PC-9 (cell line): ENCODE data around the gene SRGAP1. TPM values are rescaled to one million over a fixed set of nuclear protein-coding genes. Genes with fewer than 3 reads are reported as not detected.
"Not testable (repeated sequence)": the region's sequence is repeated elsewhere in the genome, so short reads cannot be mapped to it uniquely, and the experiment has no call there.

Source experiments
- BruUV-seq: library from RNA; stranded (reverse); fragments of 400-500 nt; replicated peaks from 2 replicates; lab custom pipeline; 2021; lab: Mats Ljungman, UMichigan
- CTCF ChIA-PET: fragments of 300-600 bp; sonication (Branson Sonifier 250); formaldehyde crosslinking; loops from one replicate; lab custom pipeline; 2022; ENCODE audit warnings: antibody characterized with exemption; lab: Charles Lee
- POLR2A ChIA-PET: fragments of 300-600 bp; sonication (Branson Sonifier 250); formaldehyde crosslinking; loops from one replicate; lab custom pipeline; 2022; ENCODE audit warnings: antibody characterized with exemption; ENCODE audit not compliant: unreplicated experiment; lab: Charles Lee
- DNase-seq, 2 experiments: peaks; one replicate each; pipeline versions ENCODE4 v3.0.0 to v3.0.0-alpha.2; 2015 to 2022; ENCODE audit warnings: mixed read lengths in 1 of 2
- H2AFZ ChIP-seq: fragments of 200-600 bp; sonication (generic); 2 replicates; pipeline ENCODE4 v1.8.1; 2017; ENCODE audit warnings: antibody characterized with exemption
- H3F3A ChIP-seq: fragments of 200-600 bp; sonication (generic); 2 replicates; pipeline ENCODE4 v1.8.1; 2017; ENCODE audit warnings: antibody characterized with exemption, mild to moderate bottlenecking, low read depth; ENCODE audit not compliant: insufficient read depth
- H3K27ac ChIP-seq: fragments of 200-600 bp; sonication (generic); 2 replicates; pipeline ENCODE4 v1.6.1; 2016; ENCODE audit warnings: mixed run types
- H3K27me3 ChIP-seq: fragments of 200-600 bp; sonication (generic); 2 replicates; pipeline ENCODE4 v1.6.1; 2016; ENCODE audit warnings: low read depth, mixed run types; ENCODE audit not compliant: insufficient read depth
- H3K36me3 ChIP-seq: fragments of 200-600 bp; sonication (generic); 2 replicates; pipeline ENCODE4 v1.6.1; 2016; ENCODE audit warnings: low read depth, mixed run types
- H3K4me1 ChIP-seq: fragments of 200-600 bp; sonication (generic); replicated peaks from 2 replicates; pipeline ENCODE4 v1.6.1; 2016; ENCODE audit warnings: mixed run types; ENCODE audit not compliant: insufficient read depth
- H3K4me2 ChIP-seq: fragments of 200-600 bp; sonication (generic); 2 replicates; pipeline ENCODE4 v1.6.1; 2017; ENCODE audit warnings: mixed run types
- H3K4me3 ChIP-seq: fragments of 200-600 bp; sonication (generic); 2 replicates; pipeline ENCODE4 v1.6.1; 2016; ENCODE audit warnings: mixed run types
- H3K79me2 ChIP-seq: fragments of 200-600 bp; sonication (generic); 2 replicates; pipeline ENCODE4 v1.6.1; 2017; ENCODE audit warnings: low read depth, mixed run types
- H3K9me2 ChIP-seq: fragments of 200-600 bp; sonication (generic); 2 replicates; pipeline ENCODE4 v1.8.1; 2017; ENCODE audit warnings: mild to moderate bottlenecking; ENCODE audit not compliant: insufficient read depth
- H3K9me3 ChIP-seq: fragments of 200-600 bp; sonication (generic); 2 replicates; pipeline ENCODE4 v1.8.1; 2016; ENCODE audit warnings: low read depth; ENCODE audit not compliant: insufficient read depth
- H4K20me1 ChIP-seq: fragments of 200-600 bp; sonication (generic); 2 replicates; pipeline ENCODE4 v1.8.1; 2017; ENCODE audit not compliant: insufficient read depth
- CTCF ChIP-seq: fragments of 200-600 bp; sonication (generic); conservative IDR thresholded peaks from 2 replicates; pipeline ENCODE4 v1.6.1; 2017; ENCODE audit warnings: mixed run types, antibody characterized with exemption, mild to moderate bottlenecking, moderate library complexity
- EZH2 ChIP-seq: fragments of 200-600 bp; sonication (generic); IDR thresholded peaks from 2 replicates; pipeline ENCODE4 v1.8.0; 2017; ENCODE audit warnings: antibody characterized with exemption, low read depth
- intact Hi-C: fragments of 100-400 bp; cut with micrococcal nuclease; formaldehyde crosslinking; loops from one replicate; pipeline ENCODE4 v1.10.0; 2022; ENCODE audit not compliant: unreplicated experiment
- total RNA-seq: library from RNA; stranded (reverse); gene quantifications from 2 replicates; pipeline ENCODE4 v1.2.3, GENCODE V29; 2021

Gene SRGAP1
- total RNA-seq, 1 experiment from 2014 or later = 24.5 TPM

DNA sequence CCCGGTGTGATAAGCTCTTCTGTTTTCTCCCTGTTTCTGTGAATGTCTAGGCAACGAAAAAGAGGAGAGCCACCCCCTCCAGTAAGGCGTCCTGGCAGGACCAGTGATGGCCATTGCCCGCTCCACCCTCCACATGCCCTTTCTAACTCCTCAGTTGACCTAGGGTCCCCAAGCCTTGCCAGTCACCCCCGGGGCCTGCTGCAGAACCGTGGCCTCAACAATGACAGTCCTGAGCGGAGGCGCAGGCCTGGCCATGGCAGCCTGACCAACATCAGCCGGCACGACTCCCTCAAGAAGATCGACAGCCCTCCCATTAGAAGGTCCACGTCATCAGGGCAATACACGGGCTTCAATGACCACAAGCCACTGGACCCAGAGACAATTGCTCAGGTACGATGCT, 283.3 kb downstream of the SRGAP1 start:
- no peak overlapping the region for H3K4me3 ChIP-seq
- no peaks in the 10 kb centered on the region for H3F3A ChIP-seq
- H4K20me1 ChIP-seq = no peaks in the 10 kb centered on the region
- BruUV-seq = no TSS peak
- H3K79me2 ChIP-seq = no peaks in the 10 kb centered on the region
- H3K4me2 ChIP-seq = no peak overlapping the region
- intact Hi-C loops = no loop called here
- POLR2A ChIA-PET = no interaction called here
- no peaks in the 10 kb centered on the region for H3K9me2 ChIP-seq
- H2AFZ ChIP-seq = no peak overlapping the region
- H3K4me1 ChIP-seq = no peaks in the 10 kb centered on the region
- H3K36me3 ChIP-seq = peaks cover 61% of the 10 kb centered on the region
- no peak overlapping the region for H3K27ac ChIP-seq
- no peaks in the 10 kb centered on the region for H3K9me3 ChIP-seq
- TF ChIP-seq CTCF = no peak
- TF ChIP-seq EZH2 = no peak
- CTCF ChIA-PET = no interaction called here
- no peaks in the 10 kb centered on the region for H3K27me3 ChIP-seq
- no peak for DNase-seq

GRCh38 chr12:64128366-64128765, 283.9 kb downstream of the SRGAP1 start:
- Histone ChIP-seq H3K36me3 (peaks cover 65% of the 10 kb centered on the region), H3K9me3 (no peaks in the 10 kb centered on the region), H3F3A (no peaks in the 10 kb centered on the region), H2AFZ (no peak overlapping the region), H3K4me3 (no peak overlapping the region), H3K27me3 (no peaks in the 10 kb centered on the region), H3K9me2 (no peaks in the 10 kb centered on the region), H3K27ac (no peak overlapping the region), H3K4me1 (no peaks in the 10 kb centered on the region), H3K4me2 (no peak overlapping the region), H4K20me1 (no peaks in the 10 kb centered on the region), H3K79me2 (no peaks in the 10 kb centered on the region)
- BruUV-seq = no TSS peak
- intact Hi-C loops = no loop called here
- ChIA-PET POLR2A (no interaction called here), CTCF (no interaction called here)
- DNase-seq = no peak
- TF ChIP-seq EZH2 (no peak), CTCF (no peak)

DNA sequence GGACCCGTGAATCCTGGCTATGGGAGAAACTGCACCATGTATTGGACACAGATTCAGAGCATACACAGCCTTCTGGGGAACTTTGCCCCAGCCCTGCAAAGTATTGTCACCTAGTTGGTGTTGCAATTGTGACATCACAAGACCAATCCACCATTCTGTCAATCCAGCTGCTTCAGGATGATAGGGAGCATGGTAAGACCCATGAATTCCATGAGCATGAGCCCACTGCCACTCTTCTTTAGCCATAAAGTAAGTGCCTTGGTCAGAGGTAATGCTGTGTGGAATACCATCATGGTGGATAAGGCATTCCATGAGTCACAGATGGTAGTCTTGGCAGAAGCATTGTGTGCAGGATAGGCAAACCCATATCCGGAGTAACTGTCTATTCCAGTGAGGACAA, 286.0 kb downstream of the SRGAP1 start:
- H3K36me3 ChIP-seq = peaks cover 70% of the 10 kb centered on the region
- POLR2A ChIA-PET, CTCF ChIA-PET: not testable (repeated sequence)

GRCh38 chr12:64131456-64131855, 287.0 kb downstream of the SRGAP1 start:
- H3K27ac ChIP-seq, H3K27me3 ChIP-seq, H3K9me2 ChIP-seq, BruUV-seq, H3K4me3 ChIP-seq, CTCF ChIA-PET, POLR2A ChIA-PET, H4K20me1 ChIP-seq, H2AFZ ChIP-seq, H3K4me2 ChIP-seq, H3K79me2 ChIP-seq, intact Hi-C loops, H3K9me3 ChIP-seq, H3F3A ChIP-seq, DNase-seq, H3K4me1 ChIP-seq: not testable (repeated sequence)
- H3K36me3 ChIP-seq = peaks cover 60% of the 10 kb centered on the region

More for the DNA sequence above, 286.0 kb downstream of the SRGAP1 start:
- DNase-seq, intact Hi-C loops, H3K9me3 ChIP-seq, H2AFZ ChIP-seq, H3K27me3 ChIP-seq, H3K27ac ChIP-seq, H3K4me2 ChIP-seq, H3F3A ChIP-seq, H3K4me3 ChIP-seq, H3K4me1 ChIP-seq, H3K9me2 ChIP-seq, H3K79me2 ChIP-seq, H4K20me1 ChIP-seq, BruUV-seq: not testable (repeated sequence)

- H3K4me2 ChIP-seq, H3K27me3 ChIP-seq, H2AFZ ChIP-seq, intact Hi-C loops, H3K27ac ChIP-seq, H3F3A ChIP-seq, H3K4me3 ChIP-seq, H3K4me1 ChIP-seq, BruUV-seq, H3K79me2 ChIP-seq, H4K20me1 ChIP-seq, DNase-seq, H3K9me2 ChIP-seq, H3K9me3 ChIP-seq, POLR2A ChIA-PET: not testable (repeated sequence)
- peaks cover 58% of the 10 kb centered on the region for H3K36me3 ChIP-seq
- CTCF ChIA-PET = interaction anchor here (0.6 kb wide), 1 partner anchor 35 kb away, joined by 6 read pairs; no protein-coding TSS in a partner anchor
These were observed 288.2 kb downstream of the SRGAP1 start for GRCh38 chr12:64132672-64133071.
